DMS79 treated with DMSO at 0.1 percent for 48 hours (cell line): ENCODE data around the gene KRT33B.
"Not testable (repeated sequence)": the region's sequence is repeated elsewhere in the genome, so short reads cannot be mapped to it uniquely, and the experiment has no call there.

Source experiments
- DNase-seq: peaks from one replicate; lab custom pipeline; 2025; lab: John Stamatoyannopoulos, UW

Gene KRT33B

GRCh38 chr17:41369713-41370112 lies at the start of gene KRT33B:
TSS of gene KRT33B (minus strand) at chr17:41369813. CDS start at chr17:41369750, 63 bp downstream.
- DNase-seq, result no peak

- peak; percentile 42 for DNase-seq
These were observed 48.7 kb upstream of the KRT33B start for GRCh38 chr17:41418116-41418860.

- DNase-seq, result no peak
These were observed 48.0 kb upstream of the KRT33B start for GRCh38 chr17:41417576-41418015.

GRCh38 chr17:41417127-41417526 lies 47.5 kb upstream of the KRT33B start:
- DNase-seq, result no peak

- DNase-seq, result no peak
These were observed 46.9 kb upstream of the KRT33B start for GRCh38 chr17:41416479-41416878.

GRCh38 chr17:41415833-41416335 lies 46.3 kb upstream of the KRT33B start:
- DNase-seq, result no peak

- DNase-seq, result no peak
These were observed 45.8 kb upstream of the KRT33B start for GRCh38 chr17:41415411-41415810.

- no peak for DNase-seq
These were observed 44.4 kb upstream of the KRT33B start for GRCh38 chr17:41413982-41414381.

- DNase-seq, result peak; percentile 95
These were observed 43.8 kb upstream of the KRT33B start for GRCh38 chr17:41413353-41413957.

GRCh38 chr17:41411072-41411840 lies 41.6 kb upstream of the KRT33B start:
- no peak for DNase-seq

- DNase-seq, result no peak
These were observed 37.6 kb upstream of the KRT33B start for GRCh38 chr17:41407226-41407625.

- peak; percentile 25 for DNase-seq
These were observed 36.6 kb upstream of the KRT33B start for GRCh38 chr17:41406205-41406604.

- peak; percentile 97 for DNase-seq
These were observed 34.5 kb upstream of the KRT33B start for GRCh38 chr17:41404024-41404671.

- no peak for DNase-seq
These were observed 33.9 kb upstream of the KRT33B start for GRCh38 chr17:41403404-41404023.

GRCh38 chr17:41402161-41402560 lies 32.5 kb upstream of the KRT33B start:
- no peak for DNase-seq

- DNase-seq, result no peak
These were observed 27.5 kb upstream of the KRT33B start, which contains the start of gene KRT31 for GRCh38 chr17:41396996-41397660. TSS of gene KRT31 (minus strand) at chr17:41397608. CDS start at chr17:41397539, 69 bp downstream.

- no peak for DNase-seq
These were observed 26.7 kb upstream of the KRT33B start for GRCh38 chr17:41396340-41396739.

- DNase-seq, result no peak
These were observed 26.0 kb upstream of the KRT33B start for GRCh38 chr17:41395611-41396010.

- DNase-seq, result not testable (repeated sequence)
These were observed 25.4 kb upstream of the KRT33B start for GRCh38 chr17:41395044-41395443.

- DNase-seq, result no peak
These were observed 24.8 kb upstream of the KRT33B start for GRCh38 chr17:41394254-41394996.
